Uterus (tissue), 2 donors: Measurements from ENCODE around the gene FHAD1.

ENCODE experiments used
- CTCF ChIP-seq, 4 experiments: fragments of 200-600 bp in 2 of 4; fragments of 450-650 bp in 2 of 4; sonication (generic) in 2 of 4; IDR thresholded peaks; one replicate each; pipeline ENCODE4 v1.5.1; 2016 to 2019; ENCODE audit warnings: antibody characterized with exemption in 4 of 4, mild to moderate bottlenecking in 2 of 4, moderate library complexity in 1 of 4
- POLR2A ChIP-seq, 2 donors: fragments of 450-650 bp; IDR thresholded peaks; one replicate each; pipeline ENCODE4 v1.6.1; 2016; ENCODE audit warnings: antibody characterized with exemption in 2 of 2, mild to moderate bottlenecking in 1 of 2, moderate library complexity in 1 of 2

GRCh38 chr1:15413563-15414444 is 166.8 kb downstream of the FHAD1 start:
- TF ChIP-seq POLR2A (IDR thresholded peaks at IDR 0.05) (no peak), CTCF (IDR thresholded peaks at IDR 0.05) (no peak)
